NCI-H1930 (cell line): ENCODE results near the gene CATSPERD.

Experiments
- DNase-seq, 2 experiments: peaks; one replicate each; lab custom pipeline; 2025; lab: John Stamatoyannopoulos, UW

The CATSPERD gene

GRCh38 chr19:5785423-5785822 lies 65.0 kb downstream of the CATSPERD start:
- no peak for DNase-seq

- DNase-seq = no peak
Observed at GRCh38 chr19:5786593-5787408, 66.4 kb downstream of the CATSPERD start.

DNA sequence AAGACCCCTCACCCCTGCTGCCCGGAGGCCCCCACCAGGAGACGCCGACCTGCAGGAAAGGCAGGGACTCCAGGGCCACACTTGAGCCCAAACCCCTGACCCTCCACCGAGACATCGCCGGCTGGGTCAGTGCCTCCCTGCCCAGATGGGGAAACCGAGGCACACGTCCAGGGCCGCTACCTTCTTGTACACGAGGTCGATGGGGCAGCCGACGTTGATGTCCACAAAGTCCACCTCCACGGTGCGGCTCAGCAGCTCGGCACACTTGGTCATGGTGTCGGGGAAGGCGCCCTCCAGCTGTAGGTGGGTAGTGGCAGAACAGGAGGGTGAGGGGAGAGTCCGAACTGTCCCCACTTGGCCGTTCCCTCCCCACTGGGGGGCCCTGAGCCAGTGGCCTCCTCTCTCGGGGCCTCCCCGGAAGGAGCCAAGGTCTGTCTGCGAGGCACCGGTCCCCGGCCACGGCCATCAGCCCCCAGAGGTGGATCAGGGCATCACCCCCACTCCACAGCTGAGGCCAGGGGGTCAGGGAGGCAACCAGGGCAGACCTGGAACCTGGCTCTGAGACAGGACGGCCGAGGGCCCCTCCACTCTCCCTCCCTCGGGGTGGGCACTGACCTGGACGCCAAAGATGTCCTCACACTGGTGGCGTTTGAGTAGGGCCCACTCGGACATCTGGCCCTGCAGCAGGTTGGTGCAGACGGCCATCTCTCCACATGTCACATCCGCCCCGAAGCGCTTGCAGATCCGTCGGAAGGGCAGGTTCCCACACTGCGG lies 67.2 kb downstream of the CATSPERD start:
- DNase-seq = no peak

GRCh38 chr19:5788422-5788821 lies 68.0 kb downstream of the CATSPERD start:
- no peak for DNase-seq

DNA sequence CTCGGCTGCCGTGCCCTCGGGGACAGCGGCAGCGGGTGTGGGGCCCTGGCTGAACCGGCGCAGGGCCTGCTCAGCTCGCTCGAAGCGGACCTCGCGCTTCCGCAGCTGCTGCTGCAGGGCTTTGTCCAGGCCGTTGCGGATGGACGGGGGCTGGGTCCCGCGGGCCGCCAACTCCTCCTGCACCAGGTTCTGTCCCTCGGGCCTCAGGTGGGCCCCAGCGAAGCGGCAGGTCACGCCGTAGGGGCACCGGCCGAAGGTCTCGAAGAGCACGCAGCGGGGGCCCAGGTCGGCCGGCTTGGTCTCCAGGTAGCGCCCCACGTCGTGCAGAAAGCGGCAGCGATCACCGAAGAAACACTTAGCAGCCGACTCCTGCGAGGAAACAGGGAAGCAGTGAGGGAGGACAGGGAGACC lies 68.9 kb downstream of the CATSPERD start:
- DNase-seq = no peak

DNA sequence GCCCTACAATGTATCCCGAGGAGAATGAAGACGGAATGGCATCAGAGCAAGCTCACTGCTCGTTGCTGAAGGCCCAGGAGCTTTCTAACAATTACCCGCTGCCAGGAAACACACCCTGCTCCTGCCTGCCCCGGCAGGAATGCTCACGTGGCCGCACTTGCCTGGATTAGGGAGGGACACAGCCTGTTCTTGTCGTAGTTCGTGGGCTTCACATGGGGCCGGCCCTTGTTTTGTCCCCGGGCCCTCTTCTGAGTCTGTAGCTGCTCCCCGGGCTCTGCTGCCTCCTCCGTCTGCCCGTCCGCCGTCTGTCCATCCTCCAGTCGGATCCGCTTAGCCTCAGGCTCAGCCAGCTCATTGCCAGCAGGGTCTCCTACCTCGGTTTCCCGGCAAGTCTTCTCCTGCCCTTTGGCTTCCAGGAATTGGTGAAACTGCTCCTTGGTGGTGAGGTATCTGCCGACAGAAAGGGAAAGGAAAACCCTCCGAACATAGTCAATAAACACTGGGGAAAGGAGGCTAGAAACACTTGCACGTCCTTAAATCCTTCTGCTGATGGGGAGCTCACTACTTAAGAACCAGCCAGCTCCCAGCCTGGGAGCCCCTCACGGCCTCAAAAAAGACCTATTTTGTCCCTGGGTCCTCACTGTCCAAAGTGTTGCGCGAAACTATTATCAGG lies 69.6 kb downstream of the CATSPERD start:
- DNase-seq = no peak

GRCh38 chr19:5790559-5791520 lies 70.4 kb downstream of the CATSPERD start, which contains the start of gene DUS3L:
Gene DUS3L (minus strand): TSS chr19:5791163. CDS start chr19:5791141, 22 bp downstream.
- peak; percentile 90 to 92 for DNase-seq

- DNase-seq = no peak
Observed at GRCh38 chr19:5792224-5792623, 71.8 kb downstream of the CATSPERD start.

DNA sequence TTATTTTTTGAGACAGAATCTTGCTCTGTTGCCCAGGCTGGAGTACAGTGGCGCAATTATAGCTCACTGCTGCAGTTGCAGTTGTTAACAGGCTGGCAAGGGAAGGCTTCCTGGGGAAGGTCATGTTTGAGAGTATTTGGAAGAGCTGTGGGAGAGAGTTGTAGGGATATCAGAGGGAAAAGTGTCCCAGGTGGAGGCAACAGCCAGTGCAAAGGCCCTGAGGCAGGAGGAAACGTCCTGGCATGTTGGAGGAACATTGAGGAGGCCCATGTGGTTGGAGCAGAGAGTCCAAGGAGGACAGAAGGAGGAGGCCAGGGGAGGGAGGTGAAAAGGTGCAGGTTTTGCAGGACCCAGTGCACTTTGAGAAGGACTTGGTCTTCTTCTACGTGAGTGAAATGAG lies 72.8 kb downstream of the CATSPERD start:
- no peak for DNase-seq

DNA sequence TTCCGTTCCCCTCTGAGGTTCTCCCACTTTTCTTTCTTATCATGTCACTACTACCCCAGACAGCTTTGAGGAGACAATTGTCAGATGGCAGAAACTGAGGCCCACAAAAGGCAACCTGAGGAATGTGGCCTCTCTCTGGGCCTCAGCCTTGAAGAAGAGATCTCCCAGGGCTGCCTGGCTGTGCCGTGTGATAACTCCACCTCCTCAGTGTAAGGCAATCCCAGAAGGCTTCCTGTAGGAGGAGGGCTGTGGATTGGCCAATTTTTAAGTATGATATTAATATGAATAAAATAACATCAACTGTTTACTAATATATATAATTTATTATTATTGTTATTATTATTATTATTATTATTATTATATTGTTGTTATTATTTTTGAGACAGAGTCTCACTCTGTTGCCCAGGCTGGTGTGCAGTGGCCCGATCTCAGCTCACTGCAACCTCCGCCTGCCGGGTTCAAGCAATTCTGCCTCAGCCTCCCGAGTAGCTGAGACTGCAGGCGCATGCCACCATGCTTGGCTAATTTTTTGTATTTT lies 75.0 kb downstream of the CATSPERD start:
- DNase-seq = no peak

DNA sequence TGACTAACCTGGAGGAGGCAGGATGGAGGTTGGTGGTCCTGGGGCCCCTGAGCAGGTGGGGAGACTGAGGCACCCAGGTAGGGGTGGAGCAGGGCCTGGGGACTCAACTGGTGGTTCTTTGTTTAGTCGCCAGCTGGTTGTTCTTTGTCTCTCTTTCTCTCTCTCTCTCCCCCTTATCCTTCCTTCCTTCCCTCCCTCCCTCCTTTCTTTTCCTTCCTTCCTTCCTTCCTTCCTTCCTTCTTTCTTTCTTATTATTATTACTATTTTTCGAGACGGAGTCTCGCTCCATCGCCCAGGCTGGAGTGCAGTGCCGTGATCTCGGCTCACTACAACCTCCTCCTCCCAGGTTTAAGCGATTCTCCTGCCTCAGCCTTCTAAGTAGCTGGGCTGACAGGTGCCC lies 77.8 kb downstream of the CATSPERD start:
- DNase-seq = no peak

DNA sequence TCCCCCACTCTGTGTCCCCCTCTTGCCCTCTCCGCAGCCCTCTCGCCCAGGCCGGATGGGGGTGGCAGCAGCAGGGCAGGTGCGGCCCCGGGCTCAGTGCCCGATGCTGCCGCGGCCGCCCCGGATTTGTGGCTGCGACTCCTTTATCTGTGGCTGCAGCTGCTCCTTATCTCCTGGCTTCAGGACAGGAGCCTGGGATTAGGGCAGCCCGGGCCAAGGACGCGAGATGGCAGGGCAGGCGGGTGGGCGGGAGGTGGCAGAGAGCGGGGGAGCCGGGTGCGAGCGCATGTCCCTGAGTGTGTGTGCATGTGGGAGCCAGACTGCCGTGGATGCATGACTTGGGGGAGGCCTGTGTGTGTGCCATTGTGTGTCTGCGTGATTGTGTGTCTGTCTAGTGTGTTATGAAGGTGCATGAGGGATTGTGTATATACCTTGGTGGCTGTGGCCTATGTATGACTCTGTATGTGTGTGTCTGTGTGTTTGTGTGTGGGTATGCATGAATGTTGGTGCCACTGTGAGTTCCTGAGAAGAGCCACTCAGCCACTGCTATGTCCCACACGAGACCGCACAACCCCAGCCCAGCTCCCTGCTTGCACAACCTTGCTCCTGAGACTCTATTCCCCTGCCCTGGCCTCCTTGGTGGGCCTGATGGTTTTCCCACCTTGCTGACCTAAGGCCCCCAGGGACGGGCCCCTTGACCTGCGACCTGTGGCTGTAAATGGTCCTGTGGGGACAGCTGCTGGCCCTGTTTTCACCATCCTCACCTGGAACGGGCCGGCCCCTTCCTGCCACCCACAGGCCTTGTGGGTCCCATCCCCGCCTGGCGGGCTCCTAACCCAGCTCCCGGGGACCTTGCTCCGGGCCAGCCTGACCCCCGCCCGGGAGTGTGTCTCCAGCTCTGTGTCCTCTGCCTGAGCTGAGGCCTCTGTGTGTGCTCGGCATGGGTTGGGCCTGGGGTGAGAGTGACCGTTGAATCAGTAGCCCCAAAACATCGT lies 79.1 kb downstream of the CATSPERD start:
- no peak for DNase-seq

- no peak for DNase-seq
Observed at GRCh38 chr19:5800361-5801270, 80.2 kb downstream of the CATSPERD start.

- peak; percentile 49 to 62 for DNase-seq
Observed at GRCh38 chr19:5801796-5802619, 81.6 kb downstream of the CATSPERD start.

DNA sequence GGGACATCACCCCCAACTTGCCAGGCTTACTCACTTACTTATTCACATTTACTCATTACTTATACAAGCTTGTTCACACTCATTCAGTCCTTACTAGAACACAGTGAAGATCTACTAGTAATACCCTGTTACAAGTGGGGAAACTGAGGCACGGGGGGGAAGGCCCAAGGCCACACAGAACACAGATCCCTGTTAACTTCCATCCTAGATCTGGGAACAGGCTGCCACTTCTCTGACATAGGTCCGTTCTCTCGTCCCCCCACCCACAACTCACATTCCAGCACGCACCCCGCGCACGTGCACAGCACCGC lies 83.0 kb downstream of the CATSPERD start:
- no peak for DNase-seq

GRCh38 chr19:5803752-5804515 lies 83.5 kb downstream of the CATSPERD start:
- DNase-seq = peak; percentile 71 to 83
